KMS-11 (cell line): ENCODE data around the gene ITPR2.

ENCODE experiments used
- H2AFZ ChIP-seq: fragments of 200-600 bp; sonication (generic); 2 replicates; pipeline ENCODE4 v1.6.1; 2016; ENCODE audit warnings: antibody characterized with exemption, mixed run types, low read depth
- H3K27ac ChIP-seq: fragments of 200-600 bp; sonication (generic); 2 replicates; pipeline ENCODE4 v1.6.1; 2016; ENCODE audit warnings: mild to moderate bottlenecking, mixed run types
- H3K27me3 ChIP-seq: fragments of 200-600 bp; sonication (generic); 2 replicates; pipeline ENCODE4 v1.6.1; 2017; ENCODE audit warnings: mild to moderate bottlenecking, low read depth, mixed run types, moderate library complexity; ENCODE audit not compliant: insufficient read depth
- H3K36me3 ChIP-seq: fragments of 200-600 bp; sonication (generic); 2 replicates; pipeline ENCODE4 v1.6.1; 2017; ENCODE audit warnings: mild to moderate bottlenecking, mixed run types; ENCODE audit not compliant: insufficient read depth
- H3K4me1 ChIP-seq: fragments of 200-600 bp; sonication (generic); 2 replicates; pipeline ENCODE4 v1.6.1; 2016; ENCODE audit warnings: mild to moderate bottlenecking, low read depth, mixed run types; ENCODE audit not compliant: poor library complexity, severe bottlenecking
- H3K4me2 ChIP-seq: fragments of 200-600 bp; sonication (generic); 2 replicates; pipeline ENCODE4 v1.7.0; 2016; ENCODE audit warnings: mild to moderate bottlenecking, mixed run types
- H3K4me3 ChIP-seq: fragments of 200-600 bp; sonication (generic); IDR thresholded peaks from 2 replicates; pipeline ENCODE4 v1.6.1; 2017; ENCODE audit warnings: low read depth, low read length, mixed read lengths; ENCODE audit not compliant: insufficient read depth
- H3K79me2 ChIP-seq: fragments of 200-600 bp; sonication (generic); 2 replicates; pipeline ENCODE4 v1.6.1; 2016; ENCODE audit warnings: low read depth, mixed run types; ENCODE audit not compliant: insufficient read depth
- H3K9ac ChIP-seq: fragments of 200-600 bp; sonication (generic); 2 replicates; pipeline ENCODE4 v1.6.1; 2016; ENCODE audit warnings: mild to moderate bottlenecking, mixed run types
- H4K20me1 ChIP-seq: fragments of 200-600 bp; sonication (generic); 2 replicates; pipeline ENCODE4 v1.6.1; 2016; ENCODE audit warnings: mild to moderate bottlenecking, mixed run types; ENCODE audit not compliant: insufficient read depth
- CTCF ChIP-seq: fragments of 200-600 bp; sonication (generic); conservative IDR thresholded peaks from 2 replicates; pipeline ENCODE4 v1.6.1; 2017; ENCODE audit warnings: low read depth, mild to moderate bottlenecking, antibody characterized with exemption, low read length, moderate library complexity, mixed read lengths

ITPR2 gene

GRCh38 chr12:26799741-26800140 lies 33.3 kb downstream of the ITPR2 start:
- Histone ChIP-seq H3K27ac (peak overlapping the region; percentile 74), H3K4me3 (no peak overlapping the region), H3K4me2 (peak overlapping the region; percentile 77; the same call in 1 of the 2 replicates), H3K9ac (no peak overlapping the region), H3K4me1 (peaks cover 58% of the 10 kb centered on the region), H2AFZ (no peak overlapping the region), H4K20me1 (no peaks in the 10 kb centered on the region), H3K79me2 (no peaks in the 10 kb centered on the region), H3K36me3 (no peaks in the 10 kb centered on the region), H3K27me3 (no peaks in the 10 kb centered on the region)
- TF ChIP-seq CTCF = no peak

- no peak for TF ChIP-seq CTCF
- Histone ChIP-seq H3K4me3 (no peak overlapping the region), H3K4me2 (peak overlapping the region; percentile 77), H3K36me3 (no peaks in the 10 kb centered on the region), H3K27ac (peak overlapping the region; percentile 74; the same call in 1 of the 2 replicates), H3K27me3 (no peaks in the 10 kb centered on the region), H4K20me1 (no peaks in the 10 kb centered on the region), H3K79me2 (no peaks in the 10 kb centered on the region), H3K4me1 (peaks cover 58% of the 10 kb centered on the region), H2AFZ (no peak overlapping the region), H3K9ac (peak overlapping the region; percentile 24; the same call in 1 of the 2 replicates)
These were observed 34.4 kb downstream of the ITPR2 start for GRCh38 chr12:26798640-26799039.

DNA sequence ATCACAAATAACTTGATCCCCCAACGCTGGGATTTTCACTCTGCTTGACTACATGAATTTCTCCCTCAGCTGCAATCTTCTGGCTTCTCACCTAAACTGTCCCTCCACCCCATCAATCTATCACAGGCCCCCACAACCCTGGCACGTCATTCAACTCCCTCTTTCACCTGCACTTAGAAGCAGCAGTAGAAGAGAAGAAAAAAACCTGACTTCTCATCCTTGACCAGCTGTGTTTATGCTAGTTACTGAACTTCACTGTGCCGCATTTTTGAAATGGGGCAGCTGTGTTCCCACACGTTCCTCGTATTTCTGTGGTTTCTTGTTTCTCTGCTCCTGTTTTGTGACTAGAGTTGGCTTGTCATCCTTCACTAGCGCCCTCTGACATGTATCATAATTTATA lies 35.0 kb downstream of the ITPR2 start:
- H3K9ac ChIP-seq = peak overlapping the region; percentile 24; the same call in 1 of the 2 replicates
- no peak for TF ChIP-seq CTCF
- H3K79me2 ChIP-seq = no peaks in the 10 kb centered on the region
- H2AFZ ChIP-seq = peak overlapping the region; percentile 28; the same call in 1 of the 2 replicates
- peak overlapping the region; percentile 77 for H3K4me2 ChIP-seq
- no peaks in the 10 kb centered on the region for H3K27me3 ChIP-seq
- no peaks in the 10 kb centered on the region for H4K20me1 ChIP-seq
- no peak overlapping the region for H3K4me3 ChIP-seq
- peak overlapping the region; percentile 74 for H3K27ac ChIP-seq
- peaks cover 58% of the 10 kb centered on the region for H3K4me1 ChIP-seq
- no peaks in the 10 kb centered on the region for H3K36me3 ChIP-seq

DNA sequence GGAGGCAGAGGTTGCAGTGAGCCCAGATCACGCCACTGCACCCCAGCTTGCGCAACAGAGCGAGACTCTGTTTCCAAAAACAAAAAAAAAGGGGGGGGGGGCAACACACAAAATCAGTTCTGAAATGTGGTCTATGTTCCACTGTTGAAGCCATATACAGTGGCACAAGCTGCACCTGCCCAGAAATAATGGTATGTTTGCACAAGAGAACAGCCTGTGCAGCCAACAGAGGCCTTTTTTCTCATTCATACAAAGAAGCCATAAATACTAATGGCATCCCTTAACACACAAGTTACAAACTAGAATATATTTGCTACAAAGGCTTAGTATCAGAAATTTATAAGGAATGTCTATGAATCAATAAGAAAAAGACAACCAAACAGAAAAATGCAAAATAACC lies 37.1 kb downstream of the ITPR2 start:
- no peak overlapping the region for H2AFZ ChIP-seq
- H3K4me2 ChIP-seq = no peak overlapping the region
- H3K27ac ChIP-seq = no peak overlapping the region
- no peaks in the 10 kb centered on the region for H3K36me3 ChIP-seq
- H3K27me3 ChIP-seq = no peaks in the 10 kb centered on the region
- H3K4me1 ChIP-seq = peaks cover 61% of the 10 kb centered on the region
- no peak overlapping the region for H3K9ac ChIP-seq
- H3K79me2 ChIP-seq = no peaks in the 10 kb centered on the region
- H3K4me3 ChIP-seq = no peak overlapping the region
- no peak for TF ChIP-seq CTCF
- no peaks in the 10 kb centered on the region for H4K20me1 ChIP-seq
